HuH-7.5 (cell line): ENCODE results near the gene SREBF1.

Source experiments
- DNase-seq: peaks from one replicate; pipeline ENCODE4 v3.0.0; 2011; ENCODE audit warnings: low spot score

Gene SREBF1

GRCh38 chr17:17824119-17824782, 12.5 kb downstream of the SREBF1 start:
- DNase-seq = no peak

GRCh38 chr17:17823433-17824118, 13.2 kb downstream of the SREBF1 start:
- peak; percentile 97 for DNase-seq

- no peak for DNase-seq
These were observed 14.2 kb downstream of the SREBF1 start for GRCh38 chr17:17822616-17823015.

GRCh38 chr17:17822189-17822588, 14.6 kb downstream of the SREBF1 start:
- no peak for DNase-seq

GRCh38 chr17:17820463-17821158, 16.2 kb downstream of the SREBF1 start:
- no peak for DNase-seq

GRCh38 chr17:17820046-17820445, 16.7 kb downstream of the SREBF1 start:
- DNase-seq = no peak

GRCh38 chr17:17819561-17819995, 17.2 kb downstream of the SREBF1 start:
- peak; percentile 89 for DNase-seq

- no peak for DNase-seq
These were observed 17.7 kb downstream of the SREBF1 start for GRCh38 chr17:17819111-17819510.

- DNase-seq = no peak
These were observed 18.7 kb downstream of the SREBF1 start for GRCh38 chr17:17818088-17818526.

- no peak for DNase-seq
These were observed 19.2 kb downstream of the SREBF1 start for GRCh38 chr17:17817552-17817947.

- DNase-seq = no peak
These were observed 19.8 kb downstream of the SREBF1 start for GRCh38 chr17:17816831-17817551.

GRCh38 chr17:17816240-17816814, 20.5 kb downstream of the SREBF1 start:
- DNase-seq = no peak

GRCh38 chr17:17815436-17816200, 21.2 kb downstream of the SREBF1 start:
- DNase-seq = no peak

GRCh38 chr17:17815062-17815406, 21.8 kb downstream of the SREBF1 start:
- no peak for DNase-seq

- DNase-seq = no peak
These were observed 22.4 kb downstream of the SREBF1 start for GRCh38 chr17:17814162-17815061.

- no peak for DNase-seq
These were observed 23.1 kb downstream of the SREBF1 start for GRCh38 chr17:17813725-17814095.

- DNase-seq = no peak
These were observed 23.6 kb downstream of the SREBF1 start for GRCh38 chr17:17813055-17813724.

- DNase-seq = peak; percentile 92
These were observed 24.4 kb downstream of the SREBF1 start for GRCh38 chr17:17812211-17813054.
